Ectodermal cell (in vitro differentiated cells): ENCODE measurements around the gene CCDC14.

Experiments used
- H3K27ac ChIP-seq: 2 replicates; pipeline ENCODE4 v1.7.0; 2013; ENCODE audit warnings: mild to moderate bottlenecking, low read depth, low read length; ENCODE audit not compliant: insufficient read depth, poor library complexity, severe bottlenecking
- H3K27me3 ChIP-seq: 2 replicates; pipeline ENCODE4 v1.7.0; 2013; ENCODE audit warnings: mild to moderate bottlenecking, low read length; ENCODE audit not compliant: insufficient read depth, control insufficient read depth, poor library complexity, severe bottlenecking
- H3K36me3 ChIP-seq: one replicate; pipeline ENCODE4 v1.7.0; 2013; ENCODE audit warnings: low read length; ENCODE audit not compliant: control insufficient read depth, insufficient read depth
- H3K4me1 ChIP-seq: one replicate; pipeline ENCODE4 v1.7.0; 2013; ENCODE audit warnings: low read length; ENCODE audit not compliant: control insufficient read depth, insufficient read depth
- H3K4me3 ChIP-seq: 2 replicates; pipeline ENCODE4 v1.7.0; 2013; ENCODE audit warnings: low read depth, low read length, control low read depth; ENCODE audit not compliant: insufficient read depth
- H3K9me3 ChIP-seq: 2 replicates; pipeline ENCODE4 v1.7.0; 2013; ENCODE audit warnings: mild to moderate bottlenecking, low read length, moderate library complexity; ENCODE audit not compliant: control insufficient read depth
- WGBS, 2 experiments: methylation state at CpG; one replicate each; pipeline ENCODE4 v1.1.7; 2013; ENCODE audit warnings: missing lambda C conversion rate in 2 of 2; 5-methylcytosine and 5-hydroxymethylcytosine counted together

The CCDC14 gene

DNA sequence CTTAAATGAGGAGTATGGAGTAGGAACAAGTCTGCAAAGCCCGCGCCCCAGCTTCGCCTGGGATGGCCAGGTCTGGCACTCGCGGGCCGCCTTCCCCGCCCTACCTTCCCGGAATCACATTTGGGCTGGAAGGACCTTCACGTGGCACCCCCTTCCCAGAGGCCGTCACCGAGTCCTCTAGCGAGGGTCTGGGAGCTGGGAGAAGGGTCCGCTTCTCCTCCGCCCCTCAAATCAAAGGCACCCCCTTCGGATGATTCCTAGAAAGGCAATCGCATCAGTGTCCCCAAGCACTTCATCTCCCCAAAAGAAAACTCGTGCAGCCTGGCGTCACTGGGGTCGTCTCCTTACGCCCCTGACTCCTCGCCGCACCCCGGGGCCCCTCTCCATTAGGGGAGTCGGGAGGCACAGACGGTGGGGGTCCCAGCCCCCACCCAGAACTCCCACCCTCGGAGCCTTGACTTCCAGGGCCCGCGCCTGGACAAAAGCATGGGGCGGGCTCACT lies 77.3 kb downstream of the CCDC14 start:
- H3K36me3 ChIP-seq, result no peaks in the 10 kb centered on the region
- H3K4me3 ChIP-seq, result peak overlapping the region; percentile 77
- WGBS, 2 experiments, result 2 to 3% methylated on average over 29 of the region's 29 CpGs
- peaks cover 6% of the 10 kb centered on the region for H3K27me3 ChIP-seq
- peaks cover 23% of the 10 kb centered on the region for H3K4me1 ChIP-seq
- no peaks in the 10 kb centered on the region for H3K9me3 ChIP-seq
- H3K27ac ChIP-seq, result peak overlapping the region; percentile 16

DNA sequence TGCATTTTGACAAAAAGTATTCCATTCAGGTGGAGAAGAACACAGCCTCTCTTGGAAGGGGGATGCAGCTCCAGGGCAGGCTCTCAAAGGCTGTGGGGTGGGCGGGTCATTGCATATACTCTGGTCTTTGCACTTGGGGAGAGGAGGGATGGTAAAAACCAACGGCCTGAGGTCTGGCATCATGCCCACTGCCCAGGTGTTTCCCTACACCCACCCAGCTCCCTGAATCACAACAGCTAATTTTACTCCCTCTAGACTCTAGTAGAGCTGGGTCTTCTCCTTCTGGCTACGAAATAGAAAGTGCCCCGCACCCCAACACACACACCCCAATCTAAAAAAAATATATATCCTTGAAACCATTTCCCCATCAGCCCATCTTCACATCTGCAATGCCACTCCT lies 77.9 kb downstream of the CCDC14 start:
- no peaks in the 10 kb centered on the region for H3K36me3 ChIP-seq
- no peaks in the 10 kb centered on the region for H3K9me3 ChIP-seq
- peaks cover 6% of the 10 kb centered on the region for H3K27me3 ChIP-seq
- H3K4me1 ChIP-seq, result peaks cover 23% of the 10 kb centered on the region
- WGBS, 2 experiments, result 88% methylated on average over 4 of the region's 4 CpGs
- H3K4me3 ChIP-seq, result peak overlapping the region; percentile 77
- H3K27ac ChIP-seq, result no peak overlapping the region

DNA sequence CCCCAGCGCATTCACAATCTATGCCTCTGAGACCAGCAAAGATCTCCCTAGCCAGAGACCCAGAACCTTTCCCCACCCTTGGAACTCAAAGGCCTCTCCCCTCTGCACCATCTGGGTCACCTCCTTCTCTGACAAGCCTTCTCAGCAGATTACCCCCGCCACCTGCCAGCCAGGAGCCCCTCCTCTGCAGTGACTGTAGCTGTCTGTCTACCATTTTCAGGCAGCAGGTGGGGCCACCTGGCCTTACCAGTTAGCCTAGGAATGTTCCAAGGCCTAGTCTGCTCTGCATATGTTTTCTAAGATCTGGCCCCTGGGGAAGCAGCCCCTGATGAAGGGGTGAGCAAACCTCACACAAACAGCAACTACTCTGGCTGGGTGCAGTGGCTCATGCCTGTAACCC lies 79.3 kb downstream of the CCDC14 start:
- H3K9me3 ChIP-seq, result no peaks in the 10 kb centered on the region
- H3K27ac ChIP-seq, result no peak overlapping the region
- no peaks in the 10 kb centered on the region for H3K36me3 ChIP-seq
- WGBS, 2 experiments, result 93 to 95% methylated on average over 2 of the region's 2 CpGs
- H3K4me1 ChIP-seq, result peaks cover 23% of the 10 kb centered on the region
- peaks cover 6% of the 10 kb centered on the region for H3K27me3 ChIP-seq
- no peak overlapping the region for H3K4me3 ChIP-seq

- H3K4me3 ChIP-seq, result no peak overlapping the region
- 72 to 74% methylated on average over 6 of the region's 6 CpGs for WGBS, 2 experiments
- H3K4me1 ChIP-seq, result peaks cover 23% of the 10 kb centered on the region
- no peaks in the 10 kb centered on the region for H3K9me3 ChIP-seq
- H3K27ac ChIP-seq, result no peak overlapping the region
- H3K36me3 ChIP-seq, result no peaks in the 10 kb centered on the region
- H3K27me3 ChIP-seq, result peaks cover 6% of the 10 kb centered on the region
Measured at GRCh38 chr3:123880998-123881561, 79.9 kb downstream of the CCDC14 start.

DNA sequence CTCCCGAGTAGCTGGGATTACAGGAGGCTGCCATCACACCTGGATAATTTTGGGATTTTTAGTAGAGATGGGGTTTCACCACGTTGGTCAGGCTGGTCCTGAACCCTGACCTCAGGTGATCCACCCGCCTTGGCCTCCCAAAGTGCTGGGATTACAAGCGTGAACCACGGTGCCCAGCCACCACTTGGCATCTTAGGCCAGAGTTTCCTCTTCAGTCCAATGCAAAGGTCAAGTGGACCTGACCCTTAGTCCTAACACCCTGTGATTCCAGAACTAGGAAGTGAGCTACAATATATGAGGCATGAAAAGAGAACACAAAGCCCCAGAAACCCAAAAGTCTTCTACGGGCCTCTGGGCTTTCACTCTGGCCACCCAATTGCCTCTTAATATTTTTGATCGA lies 82.2 kb downstream of the CCDC14 start:
- H3K4me1 ChIP-seq, result peaks cover 23% of the 10 kb centered on the region
- H3K4me3 ChIP-seq, result no peak overlapping the region
- H3K27me3 ChIP-seq, result peaks cover 6% of the 10 kb centered on the region
- no peak overlapping the region for H3K27ac ChIP-seq
- 85 to 88% methylated on average over 6 to 7 of the region's 7 CpGs for WGBS, 2 experiments
- H3K9me3 ChIP-seq, result no peaks in the 10 kb centered on the region
- no peaks in the 10 kb centered on the region for H3K36me3 ChIP-seq

DNA sequence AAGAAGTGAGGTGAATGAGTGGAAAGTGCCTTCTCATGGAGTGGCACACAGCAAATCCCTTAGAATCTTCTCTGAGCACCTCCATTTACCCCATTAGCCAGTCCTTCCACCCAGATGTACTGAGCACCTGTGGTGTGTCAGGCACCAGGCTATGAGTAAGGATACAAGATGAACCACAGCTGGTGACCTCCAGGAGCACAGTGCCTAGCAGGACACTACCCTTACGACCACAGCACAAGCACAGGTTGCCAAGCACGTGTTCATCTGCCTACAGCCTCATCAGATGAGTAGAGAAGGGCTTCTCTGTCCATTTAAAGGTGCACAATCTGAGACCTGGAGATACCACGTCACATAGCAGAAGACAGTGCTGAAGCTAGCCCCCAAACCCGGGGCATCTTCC lies 83.1 kb downstream of the CCDC14 start:
- H3K27ac ChIP-seq, result no peak overlapping the region
- no peaks in the 10 kb centered on the region for H3K27me3 ChIP-seq
- no peak overlapping the region for H3K4me3 ChIP-seq
- H3K36me3 ChIP-seq, result no peaks in the 10 kb centered on the region
- H3K4me1 ChIP-seq, result peaks cover 17% of the 10 kb centered on the region
- H3K9me3 ChIP-seq, result no peaks in the 10 kb centered on the region
- WGBS, 2 experiments, result 90 to 94% methylated on average over 4 of the region's 4 CpGs

- 93 to 100% methylated on average over 4 of the region's 4 CpGs for WGBS, 2 experiments
- Histone ChIP-seq H3K27me3 (no peaks in the 10 kb centered on the region), H3K36me3 (no peaks in the 10 kb centered on the region), H3K4me3 (no peak overlapping the region), H3K4me1 (peaks cover 15% of the 10 kb centered on the region), H3K27ac (no peak overlapping the region), H3K9me3 (no peaks in the 10 kb centered on the region)
Measured at GRCh38 chr3:123877466-123877865, 83.6 kb downstream of the CCDC14 start.

- peaks cover 15% of the 10 kb centered on the region for H3K4me1 ChIP-seq
- H3K4me3 ChIP-seq, result no peak overlapping the region
- H3K9me3 ChIP-seq, result no peaks in the 10 kb centered on the region
- H3K27ac ChIP-seq, result no peak overlapping the region
- H3K36me3 ChIP-seq, result no peaks in the 10 kb centered on the region
- no peaks in the 10 kb centered on the region for H3K27me3 ChIP-seq
Measured at GRCh38 chr3:123876858-123877257, 84.2 kb downstream of the CCDC14 start.

DNA sequence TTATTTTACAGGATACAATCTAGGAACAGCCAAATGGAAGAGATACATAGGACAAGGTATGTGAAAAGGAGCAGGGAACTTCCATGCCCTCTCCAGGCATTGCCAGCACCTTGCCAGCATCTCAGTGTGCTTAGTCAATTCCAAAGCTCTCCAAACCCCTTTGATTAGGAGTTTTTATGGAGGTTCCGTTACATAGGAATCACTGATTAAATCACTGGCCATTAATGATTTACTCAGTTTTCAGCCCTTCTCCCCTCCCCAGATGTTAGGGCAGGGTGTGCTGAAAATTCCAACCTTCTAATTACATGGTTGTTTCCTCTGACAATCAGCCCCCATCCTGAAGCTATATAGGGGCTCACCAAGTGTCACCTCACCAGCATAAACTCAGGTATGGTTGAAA lies 88.4 kb downstream of the CCDC14 start:
- H3K9me3 ChIP-seq, result no peaks in the 10 kb centered on the region
- H3K27ac ChIP-seq, result no peak overlapping the region
- H3K27me3 ChIP-seq, result no peaks in the 10 kb centered on the region
- H3K4me3 ChIP-seq, result no peak overlapping the region
- H3K36me3 ChIP-seq, result no peaks in the 10 kb centered on the region
- 80 to 100% methylated on average over 1 of the region's 1 CpG for WGBS, 2 experiments
- H3K4me1 ChIP-seq, result peaks cover 6% of the 10 kb centered on the region

- H3K27ac ChIP-seq, result no peak overlapping the region
- H3K4me1 ChIP-seq, result peaks cover 8% of the 10 kb centered on the region
- no peak overlapping the region for H3K4me3 ChIP-seq
- WGBS, 2 experiments, result 88% methylated on average over 1 of the region's 1 CpG; no CpG with 5 or more reads in 1 of the 2 experiments
- H3K9me3 ChIP-seq, result no peaks in the 10 kb centered on the region
- H3K27me3 ChIP-seq, result no peaks in the 10 kb centered on the region
- H3K36me3 ChIP-seq, result no peaks in the 10 kb centered on the region
Measured at GRCh38 chr3:123871946-123872345, 89.1 kb downstream of the CCDC14 start.

DNA sequence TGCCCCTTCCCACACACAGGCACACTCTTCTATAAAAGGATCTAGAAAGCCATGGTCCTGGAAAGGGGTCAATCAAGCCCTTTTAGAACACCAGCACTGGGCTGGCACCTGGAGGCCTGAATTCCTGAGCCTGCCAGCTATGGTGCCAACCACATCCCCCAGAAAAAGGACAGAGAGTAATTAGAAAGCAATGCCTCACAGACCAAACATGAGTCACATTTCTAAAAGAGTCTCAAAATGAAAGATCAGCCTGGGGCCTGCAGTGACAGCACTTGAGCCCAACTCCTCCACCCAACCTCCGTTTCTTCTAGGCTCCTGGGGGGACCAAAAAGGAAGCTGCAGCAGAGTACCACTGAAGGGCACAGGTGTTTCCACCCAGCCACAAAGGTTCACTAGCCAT lies 91.0 kb downstream of the CCDC14 start:
- Histone ChIP-seq H3K36me3 (no peaks in the 10 kb centered on the region), H3K4me1 (peaks cover 8% of the 10 kb centered on the region), H3K4me3 (no peak overlapping the region), H3K27me3 (no peaks in the 10 kb centered on the region), H3K27ac (no peak overlapping the region), H3K9me3 (no peaks in the 10 kb centered on the region)
- 89 to 94% methylated on average over 1 of the region's 1 CpG for WGBS, 2 experiments
